ENCODE data around the gene GLB1L.
"Not testable (repeated sequence)": the region's sequence is repeated elsewhere in the genome, so short reads cannot be mapped to it uniquely, and the experiment has no call there.

The GLB1L gene

GRCh38 chr2:219245148-219245898, at the start of gene GLB1L, which contains the start of gene STK16:
TSS of gene GLB1L (minus strand) at chr2:219245444. CDS start at chr2:219243573, 1,871 bp downstream.
TSS of gene STK16 (plus strand) at chr2:219245479. CDS start at chr2:219246000, 521 bp downstream.
- DNase-seq (ENCODE audit: low read depth), result peak; percentile 60

GRCh38 chr2:219294356-219295351, 49.4 kb upstream of the GLB1L start:
- no peak for DNase-seq (ENCODE audit: low read depth)

- DNase-seq (ENCODE audit: low read depth), result no peak
These were observed 48.5 kb upstream of the GLB1L start for GRCh38 chr2:219293736-219294231.

GRCh38 chr2:219292616-219293015, 47.4 kb upstream of the GLB1L start:
- no peak for DNase-seq (ENCODE audit: low read depth)

- DNase-seq (ENCODE audit: low read depth), result no peak
These were observed 46.8 kb upstream of the GLB1L start for GRCh38 chr2:219291910-219292490.

GRCh38 chr2:219291394-219291793, 46.1 kb upstream of the GLB1L start:
- no peak for DNase-seq (ENCODE audit: low read depth)

- no peak for DNase-seq (ENCODE audit: low read depth)
These were observed 45.3 kb upstream of the GLB1L start for GRCh38 chr2:219290381-219291171.

- DNase-seq (ENCODE audit: low read depth), result no peak
These were observed 44.5 kb upstream of the GLB1L start for GRCh38 chr2:219289537-219290361.

- DNase-seq (ENCODE audit: low read depth), result no peak
These were observed 43.9 kb upstream of the GLB1L start for GRCh38 chr2:219289195-219289536.

- no peak for DNase-seq (ENCODE audit: low read depth)
These were observed 42.5 kb upstream of the GLB1L start for GRCh38 chr2:219287580-219288265.

GRCh38 chr2:219287116-219287440, 41.8 kb upstream of the GLB1L start:
- not testable (repeated sequence) for DNase-seq (ENCODE audit: low read depth)

- no peak for DNase-seq (ENCODE audit: low read depth)
These were observed 41.3 kb upstream of the GLB1L start for GRCh38 chr2:219286436-219287115.

GRCh38 chr2:219285894-219286425, 40.7 kb upstream of the GLB1L start:
- no peak for DNase-seq (ENCODE audit: low read depth)

GRCh38 chr2:219285373-219285735, 40.1 kb upstream of the GLB1L start:
- no peak for DNase-seq (ENCODE audit: low read depth)

- no peak for DNase-seq (ENCODE audit: low read depth)
These were observed 39.5 kb upstream of the GLB1L start for GRCh38 chr2:219284501-219285372.

GRCh38 chr2:219282943-219283581, 37.8 kb upstream of the GLB1L start:
- DNase-seq (ENCODE audit: low read depth), result no peak

- DNase-seq (ENCODE audit: low read depth), result no peak
These were observed 37.1 kb upstream of the GLB1L start for GRCh38 chr2:219282375-219282774.

- DNase-seq (ENCODE audit: low read depth), result no peak
These were observed 36.3 kb upstream of the GLB1L start for GRCh38 chr2:219281588-219281987.

Data from HS-27A (cell line).